Measurements from ENCODE around the gene METAP1D. TPM values are rescaled to one million over a fixed set of nuclear protein-coding genes. Genes with fewer than 3 reads are reported as not detected.

METAP1D gene
- total RNA-seq, 6 donors from 2014 or later: 0.11 to 6.3 (median 2.9) TPM

DNA sequence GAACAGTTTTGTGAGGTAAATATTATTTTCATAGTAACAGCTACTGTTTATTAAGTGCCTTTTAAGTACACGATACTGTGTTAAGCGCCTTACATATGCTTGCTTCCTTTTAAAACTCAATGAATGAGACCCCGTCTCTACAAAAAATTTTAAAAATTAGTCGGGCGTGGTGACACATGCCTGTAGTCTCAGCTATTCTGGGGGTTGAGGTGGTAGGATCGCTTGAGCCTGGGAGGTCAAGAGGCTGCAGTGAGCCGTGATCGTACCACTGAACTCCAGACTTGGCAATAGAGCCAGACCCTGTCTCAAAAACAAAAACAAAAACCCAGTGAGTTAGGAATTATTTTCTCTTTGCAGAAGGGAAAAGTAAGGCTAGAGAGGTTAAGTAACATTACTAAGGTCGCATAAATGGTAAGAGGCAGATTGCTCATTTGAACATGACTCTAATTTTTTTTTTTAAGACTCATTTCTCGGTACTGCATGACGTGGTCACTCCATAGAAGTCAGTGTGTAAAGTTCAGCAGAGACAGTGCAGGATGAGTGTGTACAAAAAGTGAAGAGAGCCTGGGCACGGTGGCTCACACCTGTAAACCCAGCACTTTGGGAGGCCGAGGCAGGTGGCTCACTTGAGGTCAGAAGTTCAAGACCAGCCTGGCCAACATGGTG lies 1.1 kb downstream of the METAP1D start:
- Histone ChIP-seq H3K27me3 (no peaks in the 10 kb centered on the region), H3K4me3 (peak overlapping the region in 1 of 4 donors; percentile 80), H3K4me1 (peaks cover 0 to 14% (median 8%) of the 10 kb centered on the region in 4 donors), H3K36me3 (no peaks in the 10 kb centered on the region), H3K9me3 (no peaks in the 10 kb centered on the region), H3K27ac (no peak overlapping the region)
- WGBS, 2 donors: 86 to 89% methylated on average over 13 of the region's 13 CpGs
- TF ChIP-seq, protein P1, sequence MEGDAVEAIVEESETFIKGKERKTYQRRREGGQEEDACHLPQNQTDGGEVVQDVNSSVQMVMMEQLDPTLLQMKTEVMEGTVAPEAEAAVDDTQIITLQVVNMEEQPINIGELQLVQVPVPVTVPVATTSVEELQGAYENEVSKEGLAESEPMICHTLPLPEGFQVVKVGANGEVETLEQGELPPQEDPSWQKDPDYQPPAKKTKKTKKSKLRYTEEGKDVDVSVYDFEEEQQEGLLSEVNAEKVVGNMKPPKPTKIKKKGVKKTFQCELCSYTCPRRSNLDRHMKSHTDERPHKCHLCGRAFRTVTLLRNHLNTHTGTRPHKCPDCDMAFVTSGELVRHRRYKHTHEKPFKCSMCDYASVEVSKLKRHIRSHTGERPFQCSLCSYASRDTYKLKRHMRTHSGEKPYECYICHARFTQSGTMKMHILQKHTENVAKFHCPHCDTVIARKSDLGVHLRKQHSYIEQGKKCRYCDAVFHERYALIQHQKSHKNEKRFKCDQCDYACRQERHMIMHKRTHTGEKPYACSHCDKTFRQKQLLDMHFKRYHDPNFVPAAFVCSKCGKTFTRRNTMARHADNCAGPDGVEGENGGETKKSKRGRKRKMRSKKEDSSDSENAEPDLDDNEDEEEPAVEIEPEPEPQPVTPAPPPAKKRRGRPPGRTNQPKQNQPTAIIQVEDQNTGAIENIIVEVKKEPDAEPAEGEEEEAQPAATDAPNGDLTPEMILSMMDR (IDR thresholded peaks at IDR 0.05): no peak
- TF ChIP-seq POLR2AphosphoS5 (IDR thresholded peaks at IDR 0.05) (no peak), POLR2A (IDR thresholded peaks at IDR 0.05) (no peak), EP300 (IDR thresholded peaks at IDR 0.05) (no peak)
- no peak for ATAC-seq (ENCODE audit: low FRiP score in 2 of 2)
- DNase-seq: no peak

DNA sequence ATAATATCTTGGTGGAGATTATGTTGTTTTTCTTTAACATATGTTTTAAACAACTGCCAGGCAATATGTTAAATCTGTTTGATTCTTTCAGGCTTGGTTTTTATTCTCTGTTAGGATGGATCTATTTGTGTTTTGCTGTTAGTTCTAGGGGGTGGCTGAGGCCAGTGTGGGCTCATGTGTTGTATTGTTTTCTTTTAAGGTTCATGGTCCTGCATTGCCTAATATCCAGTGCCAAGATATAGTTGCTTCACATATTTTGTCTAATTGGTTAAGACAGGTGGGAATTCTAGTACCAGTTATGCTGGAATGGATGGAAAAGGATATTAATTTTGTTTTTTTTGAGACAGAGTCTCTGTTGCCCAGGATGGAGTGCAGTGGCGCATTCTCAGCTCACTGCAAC lies 7.6 kb downstream of the METAP1D start:
- WGBS, 2 donors: 95 to 100% methylated on average over 1 of the region's 1 CpG

DNA sequence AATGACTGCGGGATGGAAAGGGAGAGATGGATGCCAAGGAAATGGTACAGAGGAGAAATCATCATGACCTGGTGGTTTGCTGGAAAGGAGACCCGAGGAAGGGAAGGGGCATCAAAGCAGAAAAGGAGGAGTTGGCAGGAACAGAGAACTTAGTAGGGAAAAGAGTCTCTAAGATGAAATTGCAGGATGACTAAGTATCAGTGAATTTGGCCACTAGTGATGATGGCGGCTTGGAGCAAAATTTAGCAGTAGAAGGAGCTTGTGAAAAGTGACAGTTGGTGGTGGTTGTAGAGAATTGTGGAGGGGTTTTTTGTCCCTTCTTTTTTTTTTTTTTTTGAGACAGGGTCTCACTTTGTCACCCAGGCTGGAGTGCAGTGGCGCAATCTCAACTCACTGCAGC lies 10.1 kb downstream of the METAP1D start:
- WGBS, 2 donors: 93% methylated on average over 4 of the region's 4 CpGs
- DNase-seq (no peak), ATAC-seq (ENCODE audit: low FRiP score in 2 of 2) (no peak)
- no peak overlapping the region for H3K4me3 ChIP-seq
- TF ChIP-seq EP300 (IDR thresholded peaks at IDR 0.05): no peak
- no peak for TF ChIP-seq POLR2AphosphoS5 (IDR thresholded peaks at IDR 0.05)
- no peak for TF ChIP-seq POLR2A (IDR thresholded peaks at IDR 0.05)
- TF ChIP-seq, protein P1 (IDR thresholded peaks at IDR 0.05): no peak
- H3K4me1 ChIP-seq: peaks cover 0 to 4% (median 0%) of the 10 kb centered on the region in 4 donors
- no peak overlapping the region for H3K27ac ChIP-seq
- no peaks in the 10 kb centered on the region for H3K27me3 ChIP-seq
- no peaks in the 10 kb centered on the region for H3K9me3 ChIP-seq
- H3K36me3 ChIP-seq: no peaks in the 10 kb centered on the region

More for the DNA sequence above, 7.6 kb downstream of the METAP1D start:
- Histone ChIP-seq H3K27me3 (no peaks in the 10 kb centered on the region), H3K9me3 (no peaks in the 10 kb centered on the region), H3K27ac (no peak overlapping the region), H3K4me3 (no peak overlapping the region), H3K4me1 (peaks cover 0 to 4% (median 0%) of the 10 kb centered on the region in 4 donors), H3K36me3 (no peaks in the 10 kb centered on the region)
- ATAC-seq (ENCODE audit: low FRiP score in 2 of 2): no peak
- no peak for DNase-seq
- TF ChIP-seq EP300 (IDR thresholded peaks at IDR 0.05): no peak
- no peak for TF ChIP-seq POLR2AphosphoS5 (IDR thresholded peaks at IDR 0.05)
- TF ChIP-seq, protein P1 (IDR thresholded peaks at IDR 0.05): no peak
- TF ChIP-seq POLR2A (IDR thresholded peaks at IDR 0.05): no peak

GRCh38 chr2:172011812-172012575 lies 12.2 kb downstream of the METAP1D start:
- TF ChIP-seq EP300 (IDR thresholded peaks at IDR 0.05) (no peak), POLR2AphosphoS5 (IDR thresholded peaks at IDR 0.05) (no peak), POLR2A (IDR thresholded peaks at IDR 0.05) (no peak)
- TF ChIP-seq, protein P1 (IDR thresholded peaks at IDR 0.05): no peak
- no peak overlapping the region for H3K27ac ChIP-seq
- H3K4me1 ChIP-seq: peaks cover 0 to 4% (median 0%) of the 10 kb centered on the region in 4 donors
- no peak for ATAC-seq (ENCODE audit: low FRiP score in 2 of 2)
- H3K9me3 ChIP-seq: no peaks in the 10 kb centered on the region
- WGBS, 2 donors: 58 to 72% methylated on average over 11 of the region's 11 CpGs
- no peak for DNase-seq
- no peak overlapping the region for H3K4me3 ChIP-seq
- H3K27me3 ChIP-seq: no peaks in the 10 kb centered on the region
- H3K36me3 ChIP-seq: no peaks in the 10 kb centered on the region
